H9 (cell line): Measurements from ENCODE around the gene CDK2. TPM values are rescaled to one million over a fixed set of nuclear protein-coding genes. Genes with fewer than 3 reads are reported as not detected.
A peak's percentile ranks its signal among the peaks of the same experiment; 100 is the strongest.
"Not testable (repeated sequence)": the region's sequence is repeated elsewhere in the genome, so short reads cannot be mapped to it uniquely, and the experiment has no call there.

Experiments used
- DNase-seq: peaks from one replicate; pipeline ENCODE4 v3.0.0-alpha.2; 2017
- H2AFZ ChIP-seq: one replicate; pipeline ENCODE4 v1.6.1; 2013; ENCODE audit warnings: mild to moderate bottlenecking, low read length, control low read depth, moderate library complexity
- H2AK5ac ChIP-seq: 2 replicates; pipeline ENCODE4 v1.6.1; 2013; ENCODE audit warnings: low read length, control low read depth, mixed read lengths; ENCODE audit not compliant: insufficient read length
- H2BK120ac ChIP-seq: one replicate; pipeline ENCODE4 v1.6.1; 2013; ENCODE audit warnings: low read depth, mild to moderate bottlenecking, low read length, control low read depth, inconsistent platforms; ENCODE audit not compliant: poor library complexity, severe bottlenecking
- H2BK12ac ChIP-seq: 2 replicates; pipeline ENCODE4 v1.6.1; 2013; ENCODE audit warnings: low read length, control low read depth, mixed read lengths, low read depth; ENCODE audit not compliant: insufficient read length
- H2BK15ac ChIP-seq: 2 replicates; pipeline ENCODE4 v1.6.1; 2013; ENCODE audit warnings: low read depth, low read length, control low read depth
- H2BK20ac ChIP-seq: one replicate; pipeline ENCODE4 v1.6.1; 2013; ENCODE audit warnings: low read depth, mild to moderate bottlenecking, low read length, control low read depth, inconsistent platforms; ENCODE audit not compliant: poor library complexity, severe bottlenecking
- H2BK5ac ChIP-seq: 2 replicates; pipeline ENCODE4 v1.6.1; 2013; ENCODE audit warnings: low read length, control low read depth, mixed read lengths; ENCODE audit not compliant: insufficient read length
- H3K14ac ChIP-seq: 2 replicates; pipeline ENCODE4 v1.6.1; 2013; ENCODE audit warnings: low read length, control low read depth; ENCODE audit not compliant: insufficient read depth
- H3K18ac ChIP-seq: 2 replicates; pipeline ENCODE4 v1.6.1; 2013; ENCODE audit warnings: low read depth, mild to moderate bottlenecking, mixed read lengths, low read length, control low read depth; ENCODE audit not compliant: insufficient read length
- H3K23ac ChIP-seq: 2 replicates; pipeline ENCODE4 v1.6.1; 2013; ENCODE audit warnings: low read length, control low read depth, mixed read lengths, low read depth; ENCODE audit not compliant: insufficient read length
- H3K23me2 ChIP-seq: 2 replicates; pipeline ENCODE4 v1.6.1; 2013; ENCODE audit warnings: low read depth, mild to moderate bottlenecking, mixed read lengths, low read length, control low read depth; ENCODE audit not compliant: insufficient read length, poor library complexity, severe bottlenecking
- H3K27ac ChIP-seq: 2 replicates; pipeline ENCODE4 v1.5.1; 2013; ENCODE audit warnings: low read length, control low read depth, mixed read lengths, low read depth; ENCODE audit not compliant: insufficient read length
- H3K27me3 ChIP-seq: 2 replicates; pipeline ENCODE4 v1.6.1; 2013; ENCODE audit warnings: low read length, control low read depth, inconsistent platforms; ENCODE audit not compliant: insufficient read depth
- H3K4ac ChIP-seq: 2 replicates; pipeline ENCODE4 v1.6.1; 2013; ENCODE audit warnings: low read depth, mild to moderate bottlenecking, control low read depth, inconsistent platforms, low read length, moderate library complexity
- H3K4me1 ChIP-seq: 2 replicates; pipeline ENCODE4 v1.6.1; 2013; ENCODE audit warnings: low read length, control low read depth, inconsistent platforms; ENCODE audit not compliant: insufficient read depth
- H3K4me2 ChIP-seq: 2 replicates; pipeline ENCODE4 v1.6.1; 2013; ENCODE audit warnings: low read length, control low read depth, mixed read lengths; ENCODE audit not compliant: insufficient read length, insufficient read depth
- H3K56ac ChIP-seq: 2 replicates; pipeline ENCODE4 v1.6.1; 2013; ENCODE audit warnings: low read depth, mild to moderate bottlenecking, mixed read lengths, low read length, control low read depth; ENCODE audit not compliant: insufficient read length
- H3K79me1 ChIP-seq: 2 replicates; pipeline ENCODE4 v1.6.1; 2013; ENCODE audit warnings: low read depth, mild to moderate bottlenecking, moderate library complexity, low read length, control low read depth, inconsistent platforms; ENCODE audit not compliant: insufficient read depth, poor library complexity, severe bottlenecking
- H3K79me2 ChIP-seq: 2 replicates; pipeline ENCODE4 v1.6.1; 2013; ENCODE audit warnings: low read length, control low read depth, inconsistent platforms; ENCODE audit not compliant: insufficient read depth
- H3K9ac ChIP-seq: 2 replicates; pipeline ENCODE4 v1.6.1; 2013; ENCODE audit warnings: low read length, control low read depth, mixed read lengths; ENCODE audit not compliant: insufficient read length; ENCODE audit errors: extremely low read depth
- H3K9me3 ChIP-seq: one replicate; pipeline ENCODE4 v1.6.1; 2013; ENCODE audit warnings: low read depth, low read length, inconsistent platforms; ENCODE audit not compliant: control insufficient read depth
- H3T11ph ChIP-seq: one replicate; pipeline ENCODE4 v1.6.1; 2013; ENCODE audit warnings: mild to moderate bottlenecking, low read length, control low read depth, inconsistent platforms
- H4K20me1 ChIP-seq: one replicate; pipeline ENCODE4 v1.6.1; 2013; ENCODE audit not compliant: control insufficient read depth, insufficient read length, insufficient read depth
- H4K5ac ChIP-seq: 2 replicates; pipeline ENCODE4 v1.6.1; 2013; ENCODE audit warnings: low read depth, mild to moderate bottlenecking, mixed read lengths, low read length, control low read depth; ENCODE audit not compliant: insufficient read length
- H4K8ac ChIP-seq: replicated peaks from 2 replicates; pipeline ENCODE4 v1.6.1; 2013; ENCODE audit warnings: low read length, control low read depth, mixed read lengths, low read depth; ENCODE audit not compliant: insufficient read length
- H4K91ac ChIP-seq: 2 replicates; pipeline ENCODE4 v1.6.1; 2013; ENCODE audit warnings: low read depth, mild to moderate bottlenecking, moderate library complexity, mixed read lengths, low read length, control low read depth; ENCODE audit not compliant: insufficient read length
- H3K27ac Mint-ChIP-seq, 3 experiments: 2 replicates in 2 of 3; 3 replicates in 1 of 3; pipeline ENCODE4 v1.8.0; 2020 to 2021; ENCODE audit warnings: mixed read lengths in 3 of 3, mild to moderate bottlenecking in 1 of 3, moderate library complexity in 1 of 3
- H3K27me3 Mint-ChIP-seq: 2 replicates; pipeline ENCODE4 v1.8.0; 2021; ENCODE audit warnings: low read depth, mild to moderate bottlenecking, moderate library complexity, mixed read lengths
- H3K36me3 Mint-ChIP-seq, 3 experiments: 2 replicates in 2 of 3; 3 replicates in 1 of 3; pipeline ENCODE4 v1.8.0; 2020 to 2021; ENCODE audit warnings: low read depth in 3 of 3, mixed read lengths in 3 of 3; ENCODE audit not compliant: insufficient read depth in 1 of 3
- H3K4me1 Mint-ChIP-seq, 2 experiments: 2 replicates each; pipeline ENCODE4 v1.8.0; 2020; ENCODE audit warnings: mixed read lengths in 2 of 2
- H3K4me3 Mint-ChIP-seq, 2 experiments: 2 replicates in 1 of 2; 3 replicates in 1 of 2; pipeline ENCODE4 v1.8.0; 2020 to 2021; ENCODE audit warnings: mild to moderate bottlenecking in 2 of 2, mixed read lengths in 2 of 2, moderate library complexity in 1 of 2
- H3K9me3 Mint-ChIP-seq, 2 experiments: 2 replicates in 1 of 2; 3 replicates in 1 of 2; pipeline ENCODE4 v1.8.0; 2020; ENCODE audit warnings: mild to moderate bottlenecking in 2 of 2, mixed read lengths in 2 of 2, moderate library complexity in 1 of 2
- WGBS: extraction: QIAGEN DNeasy Blood & Tissue Kit; methylation state at CpG from one replicate; pipeline ENCODE4 v1.1.7; 2013; ENCODE audit warnings: missing lambda C conversion rate, low lambda C conversion rate, mixed read lengths; ENCODE audit not compliant: insufficient read length; ENCODE audit errors: extremely low coverage; 5-methylcytosine and 5-hydroxymethylcytosine counted together
- total RNA-seq: library from RNA; stranded (reverse); gene quantifications from 2 replicates; pipeline ENCODE4 v1.2.1, GENCODE V29; 2021

CDK2 gene
- total RNA-seq, 1 experiment from 2014 or later, result 60.8 TPM

- H3K23ac ChIP-seq, H2AK5ac ChIP-seq, H3K79me2 ChIP-seq, H2BK15ac ChIP-seq, H4K5ac ChIP-seq, H3K4me2 ChIP-seq, H3K4me3 Mint-ChIP-seq, H2AFZ ChIP-seq, H3K27me3 Mint-ChIP-seq, H3K9me3 Mint-ChIP-seq, H2BK5ac ChIP-seq, H4K8ac ChIP-seq, H3K27me3 ChIP-seq, H3K9me3 ChIP-seq, H2BK12ac ChIP-seq, DNase-seq, H3T11ph ChIP-seq, H3K23me2 ChIP-seq, H3K4ac ChIP-seq, H3K14ac ChIP-seq, H3K27ac ChIP-seq, H3K4me1 ChIP-seq, H2BK20ac ChIP-seq, H2BK120ac ChIP-seq, H4K20me1 ChIP-seq, H3K56ac ChIP-seq, H3K79me1 ChIP-seq, H4K91ac ChIP-seq, H3K9ac ChIP-seq, H3K18ac ChIP-seq: not testable (repeated sequence)
- Mint-ChIP-seq H3K4me1 (peaks cover 6 to 11% of the 10 kb centered on the region in 2 experiments; a peak in 3 of 4 replicates), H3K36me3 (peaks cover 23 to 47% (median 43%) of the 10 kb centered on the region in 3 experiments), H3K27ac (peak overlapping the region in 2 of 3 experiments; percentile 68 to 88; a peak in 2 of 7 replicates)
- no CpG with 5 or more reads among the region's 33 CpGs for WGBS
Observed at GRCh38 chr12:55999999-56000540, 33.4 kb downstream of the CDK2 start.
